Lower lobe of right lung (tissue), 2 donors: ENCODE data around the gene PLXNB3. TPM values are rescaled to one million over a fixed set of nuclear protein-coding genes. Genes with fewer than 3 reads are reported as not detected.
A peak's percentile ranks its signal among the peaks of the same experiment; 100 is the strongest.
"Not testable (repeated sequence)": the region's sequence is repeated elsewhere in the genome, so short reads cannot be mapped to it uniquely, and the experiment has no call there.

Experiments
- ATAC-seq, 2 donors: fragments of 200-7000 bp; cut with Tn5 transposase; one replicate each; pipeline ENCODE4 v1.9.1; 2020 to 2022; ENCODE audit warnings: mild to moderate bottlenecking in 2 of 2, moderate library complexity in 2 of 2
- DNase-seq: peaks from one replicate; pipeline ENCODE4 v3.0.0-alpha.2; 2020
- H3K27ac ChIP-seq: fragments of 200-600 bp; one replicate; pipeline ENCODE4 v1.8.0; 2022
- H3K27me3 ChIP-seq: fragments of 200-600 bp; one replicate; pipeline ENCODE4 v1.8.0; 2022; ENCODE audit warnings: low read depth
- H3K36me3 ChIP-seq: fragments of 200-600 bp; one replicate; pipeline ENCODE4 v1.8.0; 2022; ENCODE audit warnings: mild to moderate bottlenecking
- H3K4me1 ChIP-seq: fragments of 200-600 bp; one replicate; pipeline ENCODE4 v1.8.0; 2022
- H3K4me3 ChIP-seq: fragments of 200-600 bp; one replicate; pipeline ENCODE4 v1.8.0; 2022; ENCODE audit warnings: mild to moderate bottlenecking
- H3K9me3 ChIP-seq: fragments of 200-600 bp; one replicate; pipeline ENCODE4 v1.8.0; 2022
- CTCF ChIP-seq: fragments of 200-600 bp; IDR thresholded peaks from one replicate; pipeline ENCODE4 v1.8.0; 2022; ENCODE audit warnings: antibody characterized with exemption, mild to moderate bottlenecking
- intact Hi-C: fragments of 100-400 bp; cut with DNase I; formaldehyde crosslinking; loops from one replicate; pipeline ENCODE4 v1.11.0; 2022
- total RNA-seq: library from RNA; stranded (reverse); fragmentation: NEBNext Ultra II Directional; extraction: Animal tissue kit (Norgen Biotek cat#: 25700); gene quantifications from one replicate; pipeline ENCODE4 v1.2.1, GENCODE V29; 2021
- donor health status: DM: no; HTN: yes; CAD: no; lungs with severe emphysema.

PLXNB3 gene
- total RNA-seq, 1 donor from 2014 or later: 4.6 TPM

- peaks cover 7% of the 10 kb centered on the region for H3K36me3 ChIP-seq
- ATAC-seq (no peak), DNase-seq (no peak)
- TF ChIP-seq CTCF: no peak
- H3K27ac ChIP-seq: no peak overlapping the region
- H3K4me1 ChIP-seq: peaks cover 4% of the 10 kb centered on the region
- intact Hi-C loops: no loop called here
- H3K4me3 ChIP-seq: no peak overlapping the region
- no peaks in the 10 kb centered on the region for H3K27me3 ChIP-seq
- no peaks in the 10 kb centered on the region for H3K9me3 ChIP-seq
Measured at GRCh38 chrX:153740631-153741222, 23.3 kb upstream of the PLXNB3 start.

GRCh38 chrX:153741446-153741845 is 22.6 kb upstream of the PLXNB3 start:
- no peak overlapping the region for H3K27ac ChIP-seq
- H3K27me3 ChIP-seq: no peaks in the 10 kb centered on the region
- intact Hi-C loops: no loop called here
- H3K9me3 ChIP-seq: no peaks in the 10 kb centered on the region
- no peak for DNase-seq
- TF ChIP-seq CTCF: no peak
- H3K36me3 ChIP-seq: peaks cover 4% of the 10 kb centered on the region
- no peak for ATAC-seq
- H3K4me1 ChIP-seq: peaks cover 4% of the 10 kb centered on the region
- no peak overlapping the region for H3K4me3 ChIP-seq

GRCh38 chrX:153742111-153742510 is 21.9 kb upstream of the PLXNB3 start:
- H3K9me3 ChIP-seq, H3K36me3 ChIP-seq, ATAC-seq, intact Hi-C loops, H3K4me3 ChIP-seq, DNase-seq, H3K27ac ChIP-seq, H3K27me3 ChIP-seq, H3K4me1 ChIP-seq: not testable (repeated sequence)

GRCh38 chrX:153742796-153743467 is 21.1 kb upstream of the PLXNB3 start:
- H3K36me3 ChIP-seq, H3K27me3 ChIP-seq, H3K4me1 ChIP-seq, ATAC-seq, H3K27ac ChIP-seq, H3K4me3 ChIP-seq, DNase-seq, H3K9me3 ChIP-seq, intact Hi-C loops: not testable (repeated sequence)

GRCh38 chrX:153743468-153744209 is 20.4 kb upstream of the PLXNB3 start:
- intact Hi-C loops, H3K36me3 ChIP-seq, H3K4me1 ChIP-seq, H3K9me3 ChIP-seq, H3K27me3 ChIP-seq: not testable (repeated sequence)
- TF ChIP-seq CTCF: peak; percentile 4
- Histone ChIP-seq H3K4me3 (peak overlapping the region; percentile 21), H3K27ac (peak overlapping the region; percentile 24)
- ATAC-seq: peak in 1 of 2 donors; percentile 51
- DNase-seq: peak; percentile 76

- peak overlapping the region; percentile 21 for H3K4me3 ChIP-seq
- H3K4me1 ChIP-seq: peaks cover 4% of the 10 kb centered on the region
- no peak for ATAC-seq
- peak overlapping the region; percentile 24 for H3K27ac ChIP-seq
- intact Hi-C loops: no loop called here
- no peaks in the 10 kb centered on the region for H3K27me3 ChIP-seq
- peak; percentile 0 for TF ChIP-seq CTCF
- no peak for DNase-seq
- no peaks in the 10 kb centered on the region for H3K9me3 ChIP-seq
- no peaks in the 10 kb centered on the region for H3K36me3 ChIP-seq
Measured at GRCh38 chrX:153744210-153745066, 19.6 kb upstream of the PLXNB3 start.

- H3K4me1 ChIP-seq, H3K27ac ChIP-seq, intact Hi-C loops, H3K36me3 ChIP-seq, H3K4me3 ChIP-seq, DNase-seq, ATAC-seq, H3K9me3 ChIP-seq, H3K27me3 ChIP-seq: not testable (repeated sequence)
Measured at GRCh38 chrX:153745067-153745433, 19.0 kb upstream of the PLXNB3 start.
